HEK293 (cell line): Measurements from ENCODE around the gene ADCY7.

Experiments
- CTCF ChIA-PET: fragments of 350-600 bp; formaldehyde crosslinking; extraction: SDS; loops from one replicate; lab custom pipeline; 2021; ENCODE audit warnings: antibody characterized with exemption; lab: Yijun Ruan, JAX
- POLR2A ChIA-PET: fragments of 300-600 bp; formaldehyde crosslinking; extraction: SDS; loops from one replicate; lab custom pipeline; 2020; ENCODE audit warnings: antibody characterized with exemption, inconsistent platforms; lab: Yijun Ruan, JAX
- H3K27ac ChIP-seq: fragments of 200-500 bp; sonication (Bioruptor generic); 2 replicates; pipeline ENCODE4 v1.5.1; 2014; ENCODE audit warnings: low read depth, low read length, control low read depth, inconsistent platforms; ENCODE audit errors: extremely low read depth
- H3K36me3 ChIP-seq, 2 experiments: fragments of 200-500 bp in 1 of 2; sonication (Bioruptor generic) in 1 of 2; 1 replicate in 1 of 2; 2 replicates in 1 of 2; pipeline ENCODE4 v1.5.1; 2014 to 2017; ENCODE audit warnings: inconsistent platforms in 2 of 2, low read length in 2 of 2; ENCODE audit not compliant: control insufficient read depth in 2 of 2, insufficient read depth in 1 of 2
- H3K4me1 ChIP-seq: fragments of 200-500 bp; sonication (Bioruptor generic); 2 replicates; pipeline ENCODE4 v1.5.1; 2014; ENCODE audit warnings: mild to moderate bottlenecking, low read length, inconsistent platforms; ENCODE audit not compliant: control insufficient read depth, insufficient read depth
- H3K4me3 ChIP-seq: 2 replicates; pipeline ENCODE4 v1.5.1; 2011; ENCODE audit warnings: low read depth, mild to moderate bottlenecking, control low read depth, low read length, moderate library complexity
- H3K9me3 ChIP-seq: fragments of 200-500 bp; sonication (Bioruptor generic); 2 replicates; pipeline ENCODE4 v1.5.1; 2014; ENCODE audit warnings: low read depth, low read length, inconsistent platforms; ENCODE audit not compliant: control insufficient read depth, insufficient read depth
- EGR2 ChIP-seq: fragments of 450-650 bp; formaldehyde crosslinking; IDR thresholded peaks from 2 replicates; pipeline ENCODE4 v1.5.1; 2016; ENCODE audit warnings: low read depth, missing biosample characterization, missing genetic modification characterization
- IKZF3 ChIP-seq: fragments of 450-650 bp; IDR thresholded peaks from 2 replicates; pipeline ENCODE4 v1.5.0; 2018; ENCODE audit warnings: missing biosample characterization, mild to moderate bottlenecking, missing genetic modification characterization, moderate library complexity
- SETDB1 ChIP-seq: IDR thresholded peaks from one replicate; pipeline ENCODE4 v1.6.1; 2017; ENCODE audit warnings: mild to moderate bottlenecking, low read length, moderate library complexity, mixed read lengths; ENCODE audit not compliant: insufficient read length
- YY2 ChIP-seq: fragments of 450-650 bp; formaldehyde crosslinking; IDR thresholded peaks from 2 replicates; pipeline ENCODE4 v1.5.1; 2016; ENCODE audit warnings: missing biosample characterization, missing genetic modification characterization
- ZBTB1 ChIP-seq: fragments of 450-650 bp; formaldehyde crosslinking; IDR thresholded peaks from 2 replicates; pipeline ENCODE4 v1.5.1; 2016; ENCODE audit warnings: missing biosample characterization, missing genetic modification characterization
- ZFP3 ChIP-seq: fragments of 450-650 bp; formaldehyde crosslinking; IDR thresholded peaks from 2 replicates; pipeline ENCODE4 v1.5.1; 2016; ENCODE audit warnings: low read depth, missing biosample characterization, missing genetic modification characterization
- ZFP69B ChIP-seq: fragments of 450-650 bp; formaldehyde crosslinking; IDR thresholded peaks from 2 replicates; pipeline ENCODE4 v1.5.1; 2016; ENCODE audit warnings: missing biosample characterization, missing genetic modification characterization
- ZNF112 ChIP-seq: fragments of 450-650 bp; formaldehyde crosslinking; IDR thresholded peaks from 2 replicates; pipeline ENCODE4 v1.5.0; 2017; ENCODE audit warnings: missing biosample characterization, missing genetic modification characterization
- ZNF211 ChIP-seq: fragments of 450-650 bp; formaldehyde crosslinking; IDR thresholded peaks from 2 replicates; pipeline ENCODE4 v1.5.1; 2016; ENCODE audit warnings: low read depth, missing biosample characterization, missing genetic modification characterization
- ZNF221 ChIP-seq: fragments of 450-650 bp; formaldehyde crosslinking; IDR thresholded peaks from 2 replicates; pipeline ENCODE4 v1.5.1; 2017; ENCODE audit warnings: missing biosample characterization, missing genetic modification characterization, borderline replicate concordance
- ZNF292 ChIP-seq: fragments of 450-650 bp; formaldehyde crosslinking; IDR thresholded peaks from 2 replicates; pipeline ENCODE4 v1.5.1; 2016; ENCODE audit warnings: low read depth, missing biosample characterization, missing genetic modification characterization, borderline replicate concordance
- ZNF416 ChIP-seq: fragments of 450-650 bp; formaldehyde crosslinking; IDR thresholded peaks from 2 replicates; pipeline ENCODE4 v1.5.1; 2016; ENCODE audit warnings: missing biosample characterization, missing genetic modification characterization
- ZNF626 ChIP-seq: fragments of 450-650 bp; sonication (Bioruptor Pico); formaldehyde crosslinking; IDR thresholded peaks from 2 replicates; pipeline ENCODE4 v1.5.1; 2018; ENCODE audit warnings: missing biosample characterization, missing genetic modification characterization, inconsistent platforms
- ZNF776 ChIP-seq: fragments of 450-650 bp; formaldehyde crosslinking; IDR thresholded peaks from 2 replicates; pipeline ENCODE4 v1.5.0; 2017; ENCODE audit warnings: missing biosample characterization, missing genetic modification characterization, borderline replicate concordance
- ZNF785 ChIP-seq: fragments of 450-650 bp; formaldehyde crosslinking; IDR thresholded peaks from 2 replicates; pipeline ENCODE4 v1.5.1; 2016; ENCODE audit warnings: missing biosample characterization, missing genetic modification characterization
- TF ChIP-seq, protein P1 (sequence below): fragments of 450-650 bp; formaldehyde crosslinking; IDR thresholded peaks from 2 replicates; pipeline ENCODE4 v1.5.1; 2017; ENCODE audit warnings: missing biosample characterization, missing genetic modification characterization
- TF ChIP-seq, protein P2 (sequence below): fragments of 450-650 bp; formaldehyde crosslinking; IDR thresholded peaks from 2 replicates; pipeline ENCODE4 v1.5.1; 2016; ENCODE audit warnings: missing biosample characterization, missing genetic modification characterization
- TF ChIP-seq, protein P3 (sequence below): fragments of 450-650 bp; IDR thresholded peaks from 2 replicates; pipeline ENCODE4 v1.5.1; 2018; ENCODE audit warnings: missing biosample characterization, missing genetic modification characterization
- TF ChIP-seq, protein P4 (sequence below): fragments of 450-650 bp; formaldehyde crosslinking; IDR thresholded peaks from 2 replicates; pipeline ENCODE4 v1.5.1; 2016; ENCODE audit warnings: missing biosample characterization, missing genetic modification characterization

ADCY7 gene

DNA sequence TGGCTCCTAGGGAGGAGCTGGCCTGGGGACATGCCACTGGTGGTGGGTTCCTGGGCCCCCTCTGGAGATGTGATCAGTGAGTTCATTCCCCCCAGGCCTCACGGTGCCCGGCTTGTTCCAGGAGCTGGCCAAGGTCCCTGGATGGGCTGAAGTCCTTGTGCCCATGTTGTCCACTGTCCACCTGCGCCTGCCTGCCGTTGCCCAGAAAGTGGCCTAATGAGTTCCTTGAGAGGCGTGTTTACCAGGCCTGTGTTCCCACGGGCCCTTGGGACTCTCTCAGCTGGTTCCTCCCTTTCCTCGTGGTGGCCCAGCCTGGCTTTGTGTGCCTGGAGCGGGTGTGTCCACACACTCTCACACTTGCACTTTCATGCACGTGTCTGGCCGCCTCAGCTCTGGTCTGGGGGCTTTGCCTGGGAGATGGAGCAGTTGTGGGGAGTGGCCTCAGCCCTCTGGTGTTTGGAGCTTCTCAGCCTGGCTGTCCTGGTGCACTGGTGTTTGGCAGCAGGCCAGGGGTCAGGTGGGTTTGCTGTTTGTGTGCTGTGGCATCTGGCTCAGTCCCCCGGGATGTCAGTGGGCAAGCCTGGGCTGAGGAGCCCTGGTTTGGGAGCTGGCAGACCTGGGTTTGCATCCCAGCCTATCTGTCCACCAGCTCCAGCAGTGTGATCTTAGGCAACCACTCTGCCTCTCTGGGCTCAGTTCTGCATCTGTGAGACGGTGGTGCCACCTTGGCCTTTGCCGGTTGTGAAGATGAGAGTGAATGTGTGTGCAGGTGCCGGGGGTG, 18.0 kb downstream of the ADCY7 start (continued):
- no peak for TF ChIP-seq ZBTB1 (tag by site-specific recombination)
- TF ChIP-seq, protein P1, sequence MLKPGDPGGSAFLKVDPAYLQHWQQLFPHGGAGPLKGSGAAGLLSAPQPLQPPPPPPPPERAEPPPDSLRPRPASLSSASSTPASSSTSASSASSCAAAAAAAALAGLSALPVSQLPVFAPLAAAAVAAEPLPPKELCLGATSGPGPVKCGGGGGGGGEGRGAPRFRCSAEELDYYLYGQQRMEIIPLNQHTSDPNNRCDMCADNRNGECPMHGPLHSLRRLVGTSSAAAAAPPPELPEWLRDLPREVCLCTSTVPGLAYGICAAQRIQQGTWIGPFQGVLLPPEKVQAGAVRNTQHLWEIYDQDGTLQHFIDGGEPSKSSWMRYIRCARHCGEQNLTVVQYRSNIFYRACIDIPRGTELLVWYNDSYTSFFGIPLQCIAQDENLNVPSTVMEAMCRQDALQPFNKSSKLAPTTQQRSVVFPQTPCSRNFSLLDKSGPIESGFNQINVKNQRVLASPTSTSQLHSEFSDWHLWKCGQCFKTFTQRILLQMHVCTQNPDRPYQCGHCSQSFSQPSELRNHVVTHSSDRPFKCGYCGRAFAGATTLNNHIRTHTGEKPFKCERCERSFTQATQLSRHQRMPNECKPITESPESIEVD, result no peak
- TF ChIP-seq ZNF112 (tag by site-specific recombination), result no peak
- TF ChIP-seq, protein P2, sequence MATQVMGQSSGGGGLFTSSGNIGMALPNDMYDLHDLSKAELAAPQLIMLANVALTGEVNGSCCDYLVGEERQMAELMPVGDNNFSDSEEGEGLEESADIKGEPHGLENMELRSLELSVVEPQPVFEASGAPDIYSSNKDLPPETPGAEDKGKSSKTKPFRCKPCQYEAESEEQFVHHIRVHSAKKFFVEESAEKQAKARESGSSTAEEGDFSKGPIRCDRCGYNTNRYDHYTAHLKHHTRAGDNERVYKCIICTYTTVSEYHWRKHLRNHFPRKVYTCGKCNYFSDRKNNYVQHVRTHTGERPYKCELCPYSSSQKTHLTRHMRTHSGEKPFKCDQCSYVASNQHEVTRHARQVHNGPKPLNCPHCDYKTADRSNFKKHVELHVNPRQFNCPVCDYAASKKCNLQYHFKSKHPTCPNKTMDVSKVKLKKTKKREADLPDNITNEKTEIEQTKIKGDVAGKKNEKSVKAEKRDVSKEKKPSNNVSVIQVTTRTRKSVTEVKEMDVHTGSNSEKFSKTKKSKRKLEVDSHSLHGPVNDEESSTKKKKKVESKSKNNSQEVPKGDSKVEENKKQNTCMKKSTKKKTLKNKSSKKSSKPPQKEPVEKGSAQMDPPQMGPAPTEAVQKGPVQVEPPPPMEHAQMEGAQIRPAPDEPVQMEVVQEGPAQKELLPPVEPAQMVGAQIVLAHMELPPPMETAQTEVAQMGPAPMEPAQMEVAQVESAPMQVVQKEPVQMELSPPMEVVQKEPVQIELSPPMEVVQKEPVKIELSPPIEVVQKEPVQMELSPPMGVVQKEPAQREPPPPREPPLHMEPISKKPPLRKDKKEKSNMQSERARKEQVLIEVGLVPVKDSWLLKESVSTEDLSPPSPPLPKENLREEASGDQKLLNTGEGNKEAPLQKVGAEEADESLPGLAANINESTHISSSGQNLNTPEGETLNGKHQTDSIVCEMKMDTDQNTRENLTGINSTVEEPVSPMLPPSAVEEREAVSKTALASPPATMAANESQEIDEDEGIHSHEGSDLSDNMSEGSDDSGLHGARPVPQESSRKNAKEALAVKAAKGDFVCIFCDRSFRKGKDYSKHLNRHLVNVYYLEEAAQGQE (tag by site-specific recombination), result peak; percentile 53
- no peak for TF ChIP-seq YY2 (tag by site-specific recombination)
- no peak for TF ChIP-seq ZNF776
- TF ChIP-seq ZFP3 (tag by site-specific recombination), result no peak

DNA sequence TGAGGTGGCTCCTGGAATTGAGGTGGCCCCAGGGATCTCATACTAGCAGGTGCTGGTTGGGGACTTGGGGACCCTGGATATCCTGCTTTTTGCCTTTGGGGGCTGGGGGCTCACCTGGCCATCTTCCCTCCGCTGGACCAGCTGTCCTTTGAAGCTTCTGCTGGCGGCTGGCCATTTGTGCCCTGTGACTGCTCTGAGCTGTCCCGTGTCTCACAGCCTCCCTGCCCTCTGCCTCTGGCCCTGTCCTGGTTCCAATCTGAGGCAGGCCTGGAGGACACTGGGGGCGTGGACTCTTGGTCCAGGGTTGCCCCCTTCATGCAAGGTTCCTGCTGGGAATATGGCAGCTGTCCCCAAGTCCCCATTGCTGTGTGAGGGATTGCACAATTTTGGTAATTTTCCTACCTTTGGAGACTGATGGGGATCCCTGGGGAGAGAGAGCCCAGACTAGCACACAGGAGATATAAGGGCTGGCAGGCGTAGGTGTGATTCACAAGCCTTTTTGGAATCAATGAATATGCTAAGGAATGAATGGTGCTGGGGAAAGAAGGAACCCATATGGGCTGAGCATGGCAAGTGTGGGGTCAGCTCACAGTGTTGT, 19.2 kb downstream of the ADCY7 start:
- CTCF ChIA-PET, result no interaction called here

DNA sequence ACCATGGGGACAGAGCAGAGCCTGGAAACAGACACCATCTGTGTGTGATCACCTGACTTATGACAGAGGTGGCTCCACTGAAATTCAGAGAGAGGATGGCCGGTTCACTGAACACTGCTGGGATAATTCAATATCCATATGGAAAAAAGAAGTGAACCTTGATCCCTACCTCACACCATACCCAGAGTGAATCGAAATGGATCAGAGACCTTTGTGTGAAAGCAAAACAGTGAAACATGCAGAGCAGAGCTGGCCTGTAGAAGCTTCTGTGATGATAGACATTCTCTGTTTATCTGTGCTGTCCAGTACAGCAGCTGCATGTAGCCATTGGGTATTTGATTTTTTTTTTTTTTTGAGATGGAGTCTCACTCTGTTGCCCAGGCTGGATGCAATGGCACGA, 20.3 kb downstream of the ADCY7 start:
- H3K27ac ChIP-seq, result no peak overlapping the region
- H3K36me3 ChIP-seq, result peaks cover 0 to 7% of the 10 kb centered on the region in 2 experiments; a peak in 2 of 3 replicates
- peak; percentile 27 for TF ChIP-seq SETDB1
- no peak for TF ChIP-seq ZNF785
- no peaks in the 10 kb centered on the region for H3K9me3 ChIP-seq
- H3K4me3 ChIP-seq, result no peak overlapping the region
- POLR2A ChIA-PET, result interaction anchor here (0.6 to 0.7 kb wide), 2 partner anchors 10 to 337 kb away, joined by 3 read pairs; no protein-coding TSS in a partner anchor
- CTCF ChIA-PET, result no interaction called here
- H3K4me1 ChIP-seq, result peaks cover 3% of the 10 kb centered on the region; the same call in 1 of the 2 replicates

More for the DNA sequence above, 19.2 kb downstream of the ADCY7 start:
- POLR2A ChIA-PET, result interaction anchor here (1.0 kb wide), 1 partner anchor 260 kb away, joined by 4 read pairs; the partner anchor contains the start of gene CNEP1R1
- H3K36me3 ChIP-seq, result peaks cover 0 to 7% of the 10 kb centered on the region in 2 experiments; a peak in 2 of 3 replicates
- H3K9me3 ChIP-seq, result no peaks in the 10 kb centered on the region
- H3K4me3 ChIP-seq, result no peak overlapping the region
- peaks cover 3% of the 10 kb centered on the region; the same call in 1 of the 2 replicates for H3K4me1 ChIP-seq
- TF ChIP-seq YY2 (tag by site-specific recombination), result no peak
- TF ChIP-seq ZNF292 (tag by site-specific recombination), result no peak
- TF ChIP-seq, protein P3, sequence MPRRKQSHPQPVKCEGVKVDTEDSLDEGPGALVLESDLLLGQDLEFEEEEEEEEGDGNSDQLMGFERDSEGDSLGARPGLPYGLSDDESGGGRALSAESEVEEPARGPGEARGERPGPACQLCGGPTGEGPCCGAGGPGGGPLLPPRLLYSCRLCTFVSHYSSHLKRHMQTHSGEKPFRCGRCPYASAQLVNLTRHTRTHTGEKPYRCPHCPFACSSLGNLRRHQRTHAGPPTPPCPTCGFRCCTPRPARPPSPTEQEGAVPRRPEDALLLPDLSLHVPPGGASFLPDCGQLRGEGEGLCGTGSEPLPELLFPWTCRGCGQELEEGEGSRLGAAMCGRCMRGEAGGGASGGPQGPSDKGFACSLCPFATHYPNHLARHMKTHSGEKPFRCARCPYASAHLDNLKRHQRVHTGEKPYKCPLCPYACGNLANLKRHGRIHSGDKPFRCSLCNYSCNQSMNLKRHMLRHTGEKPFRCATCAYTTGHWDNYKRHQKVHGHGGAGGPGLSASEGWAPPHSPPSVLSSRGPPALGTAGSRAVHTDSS (tag by site-specific recombination), result no peak
- TF ChIP-seq ZNF416, result no peak
- no peak for TF ChIP-seq EGR2 (tag by site-specific recombination)
- no peak for TF ChIP-seq ZNF211 (tag by site-specific recombination)
- TF ChIP-seq, protein P4, sequence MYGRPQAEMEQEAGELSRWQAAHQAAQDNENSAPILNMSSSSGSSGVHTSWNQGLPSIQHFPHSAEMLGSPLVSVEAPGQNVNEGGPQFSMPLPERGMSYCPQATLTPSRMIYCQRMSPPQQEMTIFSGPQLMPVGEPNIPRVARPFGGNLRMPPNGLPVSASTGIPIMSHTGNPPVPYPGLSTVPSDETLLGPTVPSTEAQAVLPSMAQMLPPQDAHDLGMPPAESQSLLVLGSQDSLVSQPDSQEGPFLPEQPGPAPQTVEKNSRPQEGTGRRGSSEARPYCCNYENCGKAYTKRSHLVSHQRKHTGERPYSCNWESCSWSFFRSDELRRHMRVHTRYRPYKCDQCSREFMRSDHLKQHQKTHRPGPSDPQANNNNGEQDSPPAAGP, result no peak
- TF ChIP-seq IKZF3 (tag by site-specific recombination), result no peak
- no peak for TF ChIP-seq ZFP69B (tag by site-specific recombination)
- no peak for TF ChIP-seq ZNF626 (tag by site-specific recombination)
- no peak for TF ChIP-seq ZNF221 (tag by site-specific recombination)
- H3K27ac ChIP-seq, result no peak overlapping the region
